Limb (tissue), 2 donors: ENCODE data around the gene ZMYND8.
"Not testable (repeated sequence)": the region's sequence is repeated elsewhere in the genome, so short reads cannot be mapped to it uniquely, and the experiment has no call there.

Experiments used
- DNase-seq, 2 donors: peaks; one replicate each; pipeline ENCODE4 v3.0.0-alpha.2; 2016; ENCODE audit errors: extremely low spot score in 2 of 2

Gene ZMYND8

DNA sequence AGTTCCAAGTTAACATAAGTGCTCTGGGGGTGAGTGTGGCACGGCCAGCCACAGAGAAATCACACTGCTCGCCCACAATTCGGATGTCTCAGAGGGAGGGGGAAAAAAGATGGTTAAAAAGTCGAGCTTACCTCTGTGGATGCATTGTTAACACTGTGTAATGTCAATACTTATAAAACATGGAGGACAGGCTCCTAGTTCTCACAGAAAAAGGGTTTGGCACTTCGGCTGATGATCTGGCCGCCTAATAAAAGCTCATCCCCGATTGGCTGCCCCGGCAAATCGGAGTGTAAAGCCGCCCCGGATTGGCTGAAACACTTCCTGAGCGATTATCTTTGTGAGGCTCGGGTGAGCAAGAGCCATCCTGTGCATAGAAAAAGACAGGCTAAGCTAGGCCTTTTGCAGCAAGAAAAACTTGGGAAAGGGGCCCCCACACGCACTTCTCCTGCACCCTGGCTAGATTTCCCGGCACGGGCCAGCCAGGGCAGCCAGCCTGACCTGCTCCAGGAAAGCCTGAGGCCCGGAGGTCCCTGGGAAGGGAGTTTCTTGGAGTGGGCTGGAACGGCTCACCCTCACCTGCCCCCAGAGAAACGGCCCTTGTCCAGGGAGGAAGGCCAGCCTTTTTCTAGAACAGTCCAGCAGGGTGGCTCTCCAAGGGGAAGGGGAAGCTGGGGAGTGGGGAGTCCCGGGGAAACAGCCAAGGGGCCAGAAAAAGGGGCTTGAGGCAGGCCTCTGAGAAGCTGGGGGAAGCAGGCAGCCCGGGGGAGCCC, at the start of gene ZMYND8:
Gene ZMYND8, minus strand, starts transcription at position 174 of the 770 bp plus-strand sequence. Its CDS starts 29 bp downstream, at position 145.
- peak; percentile 92 to 99 for DNase-seq

DNA sequence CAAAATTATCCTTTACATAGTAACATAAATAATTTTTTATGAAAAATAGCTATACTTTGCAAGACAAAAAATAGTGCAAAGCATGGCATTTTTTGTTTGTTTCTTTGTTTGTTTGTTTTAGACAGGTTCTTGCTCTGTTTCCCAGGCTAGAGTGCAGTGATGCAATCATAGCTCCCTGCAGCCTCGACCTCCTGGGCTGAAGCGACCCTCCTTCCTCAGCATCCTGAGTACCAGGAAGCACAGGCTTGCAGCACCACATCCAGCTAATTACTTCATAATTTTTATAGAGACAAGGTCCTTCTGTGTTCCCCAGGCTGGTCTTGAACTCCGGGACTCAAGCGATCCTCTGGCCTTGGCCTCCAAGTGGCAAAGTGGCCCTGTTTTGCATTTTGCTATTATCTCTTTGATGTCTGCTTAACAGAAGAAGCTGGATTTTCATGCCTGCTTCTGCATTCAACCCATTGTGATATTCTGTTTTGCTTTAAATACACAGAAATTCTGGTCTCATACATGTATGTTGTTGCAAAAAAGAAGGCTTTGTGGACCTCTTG, 49.4 kb upstream of the ZMYND8 start:
- DNase-seq: no peak

DNA sequence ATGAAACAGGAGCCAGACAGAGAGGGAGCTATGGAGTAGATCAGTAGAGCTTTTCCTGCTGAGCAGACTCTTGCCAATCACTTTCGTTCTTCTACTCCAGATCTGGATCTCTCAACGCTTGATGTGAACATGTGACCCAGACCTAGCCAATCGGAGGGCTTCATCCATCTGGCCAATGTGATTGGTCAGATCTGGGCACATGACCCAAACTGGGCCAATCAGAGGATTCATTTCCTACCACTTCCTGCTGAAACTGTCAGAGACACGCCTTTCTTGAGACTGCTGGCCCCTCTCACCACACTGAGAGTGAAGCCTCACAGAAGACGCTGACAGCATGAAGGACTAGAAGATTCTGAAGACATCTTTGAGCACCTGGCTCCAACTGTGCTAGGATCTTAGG, 44.2 kb upstream of the ZMYND8 start:
- DNase-seq: no peak

DNA sequence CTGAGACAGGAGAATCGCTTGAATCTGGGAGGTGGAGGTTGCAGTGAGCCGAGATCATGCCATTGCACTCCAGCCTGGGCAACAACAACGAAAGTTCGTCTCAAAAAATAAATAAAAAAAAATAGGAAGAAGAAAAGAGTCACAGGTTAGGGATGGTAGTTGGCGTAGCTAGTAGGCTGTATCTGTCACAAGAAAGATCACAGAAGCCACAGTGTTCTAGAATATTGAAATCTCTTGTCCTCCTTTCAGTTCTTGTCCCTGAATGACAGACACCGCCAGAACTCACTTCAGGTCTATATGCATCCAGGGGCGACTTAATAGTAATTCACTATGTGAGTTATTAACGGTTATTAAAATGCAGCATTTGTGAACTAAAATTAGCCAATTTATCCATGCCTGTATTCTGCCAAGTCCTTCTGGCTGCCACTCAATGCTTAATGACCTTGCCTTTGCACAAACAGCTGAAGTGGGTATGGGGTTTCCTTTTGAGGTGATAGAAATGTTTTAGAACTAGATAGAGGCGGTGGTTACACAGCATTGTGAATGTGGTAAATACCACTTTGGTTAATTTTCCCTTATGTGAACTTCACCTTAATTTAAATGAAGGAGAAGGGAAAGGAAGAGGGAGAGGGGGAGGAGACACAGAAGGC, 41.3 kb upstream of the ZMYND8 start:
- DNase-seq: no peak

DNA sequence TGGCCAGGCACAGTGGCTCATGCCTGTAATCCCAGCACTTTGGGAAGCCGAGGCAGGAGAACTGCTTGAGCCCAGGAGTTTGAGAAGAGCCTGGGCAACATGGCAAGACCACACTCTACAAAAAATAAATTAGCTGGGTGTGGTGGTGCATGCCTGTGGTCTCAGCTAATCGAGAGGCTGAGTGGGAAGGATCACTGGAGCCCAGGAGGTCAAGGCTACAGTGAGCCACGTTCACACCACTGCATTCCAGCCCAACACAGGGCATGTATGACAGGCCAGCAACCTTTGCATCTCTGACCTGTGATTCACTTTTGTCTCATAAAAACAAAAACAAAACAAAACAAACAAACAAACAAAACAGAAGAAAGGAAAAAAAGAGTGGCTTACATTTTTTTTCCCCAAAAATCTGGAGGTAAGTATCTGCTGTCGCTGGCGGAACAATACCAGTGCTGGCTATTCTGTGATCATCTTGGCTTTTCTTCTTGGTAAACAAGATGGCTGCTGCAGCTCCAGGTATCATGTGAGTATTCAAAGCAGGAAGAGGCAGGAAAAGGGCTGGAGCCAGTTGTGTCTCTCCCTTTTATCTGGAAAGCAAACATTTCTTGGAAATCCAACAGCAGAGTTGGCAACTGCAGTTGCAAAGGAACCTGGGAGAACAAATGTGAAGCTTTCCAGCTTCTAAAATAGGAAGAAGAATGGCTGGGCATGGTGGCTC, 40.4 kb upstream of the ZMYND8 start:
- no peak for DNase-seq

DNA sequence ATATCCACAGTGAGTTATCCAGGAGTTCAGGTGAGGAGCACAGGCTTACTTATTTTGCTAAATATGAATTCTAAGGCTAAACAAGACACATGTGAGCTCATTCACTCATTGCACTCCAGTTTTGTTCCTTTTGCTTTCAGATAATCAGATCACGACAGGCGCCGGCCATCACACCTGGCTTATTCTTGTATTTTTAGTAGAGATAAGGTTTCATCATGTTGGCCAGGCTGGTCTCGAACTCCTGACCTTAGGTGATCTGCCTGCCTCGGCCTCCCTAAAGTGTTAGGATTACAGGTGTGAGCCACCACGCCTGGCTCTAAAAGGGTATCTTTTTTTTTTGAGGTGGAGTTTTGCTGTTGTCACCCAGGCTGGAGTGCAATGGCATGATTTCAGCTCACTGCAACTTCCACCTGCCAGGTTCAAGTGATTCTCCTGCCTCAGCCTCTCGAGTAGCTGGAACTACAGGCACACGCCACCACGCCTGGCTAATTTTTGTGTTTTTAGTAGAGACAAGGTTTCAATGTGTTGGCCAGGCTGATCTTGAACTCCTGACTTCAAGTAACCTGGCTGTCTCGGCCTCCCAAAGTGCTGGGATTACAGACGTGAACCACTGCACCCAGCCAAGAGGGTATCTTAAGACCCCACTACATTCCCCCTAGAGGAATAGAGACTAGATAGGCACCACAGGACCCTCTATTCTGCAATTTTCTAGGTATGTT, 37.5 kb upstream of the ZMYND8 start:
- DNase-seq: not testable (repeated sequence)

DNA sequence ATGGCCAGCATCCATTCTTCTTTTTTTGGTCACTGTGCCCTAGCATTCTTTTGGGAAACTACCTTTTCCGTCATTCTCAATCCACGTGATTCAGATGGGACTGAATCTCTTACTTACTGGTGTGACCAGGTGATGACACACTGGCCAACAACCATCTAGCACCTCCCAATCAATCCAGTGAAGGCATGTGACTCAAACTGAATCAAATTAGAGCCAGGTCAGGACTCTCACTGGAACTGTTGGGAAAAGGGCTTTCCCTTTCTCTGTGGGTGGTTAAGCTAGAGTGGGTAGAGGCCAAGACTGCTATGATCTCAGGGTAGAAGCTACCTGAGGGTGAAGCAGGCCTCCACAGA, 36.2 kb upstream of the ZMYND8 start:
- DNase-seq: no peak

DNA sequence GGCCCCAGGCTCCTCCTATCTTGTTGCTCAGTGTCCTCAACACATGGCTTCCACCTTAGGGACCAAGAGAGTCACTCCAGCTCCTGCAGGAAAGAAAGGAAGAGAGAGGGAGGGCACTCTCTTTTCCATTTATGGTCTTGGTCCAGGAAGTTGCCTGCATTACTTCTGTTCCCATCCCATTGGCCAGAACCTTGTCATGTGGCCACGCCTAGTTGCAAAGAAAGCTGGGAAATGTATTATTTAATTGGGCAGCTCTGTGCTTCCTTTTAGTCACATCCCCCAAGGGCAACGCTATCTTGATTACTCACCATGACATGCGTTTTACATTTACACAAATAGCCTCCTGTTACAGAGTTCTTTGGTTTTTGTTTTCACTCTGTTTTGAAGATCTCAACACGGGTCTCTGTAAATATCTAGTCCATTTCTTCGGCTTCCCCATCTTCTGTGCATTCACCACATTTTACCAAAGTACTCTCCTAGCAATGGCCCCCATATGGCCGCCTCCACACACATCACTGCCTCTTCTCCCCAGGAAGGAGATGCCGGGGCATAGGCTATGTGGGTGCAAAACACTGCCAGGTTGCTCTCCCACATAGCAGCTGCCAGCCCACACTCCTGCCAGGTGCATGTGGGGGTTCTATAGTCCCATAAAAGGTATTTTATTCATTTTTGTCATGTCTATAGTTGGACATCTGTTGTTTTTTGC, 35.7 kb upstream of the ZMYND8 start:
- DNase-seq: no peak

DNA sequence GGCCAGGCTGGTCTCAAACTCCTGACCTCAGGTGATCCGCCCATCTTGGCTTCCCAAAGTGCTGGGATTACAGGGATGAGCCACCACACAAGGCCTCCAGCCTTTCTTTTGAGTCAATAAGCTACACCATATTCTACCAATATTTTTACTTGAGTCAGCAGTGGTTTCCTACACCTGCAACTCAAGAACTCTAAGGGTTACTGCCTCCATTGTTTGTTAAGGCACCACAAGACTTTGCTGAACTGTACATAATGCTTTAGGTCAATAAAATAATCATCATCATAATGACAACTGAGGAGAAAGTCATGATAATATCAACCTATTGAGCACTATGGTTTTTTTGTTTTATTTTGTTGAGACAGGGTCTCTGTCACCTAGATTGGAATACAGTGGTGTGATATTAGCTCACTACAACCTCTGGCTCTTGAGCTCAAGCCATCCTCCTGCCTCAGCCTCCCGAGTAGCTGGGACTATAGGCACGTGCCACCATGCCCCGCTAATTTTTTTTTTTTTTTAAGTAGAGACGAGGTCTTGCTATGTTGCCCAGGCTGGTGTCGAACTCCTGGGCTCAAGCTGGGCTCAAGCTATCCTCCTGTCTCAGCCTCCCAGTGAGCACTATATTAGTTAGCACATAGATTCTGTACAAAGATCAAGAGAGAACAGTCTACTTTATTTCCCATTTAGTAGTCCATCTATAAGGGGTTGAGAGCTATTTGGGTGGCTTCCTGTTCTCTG, 34.9 kb upstream of the ZMYND8 start:
- DNase-seq: no peak

DNA sequence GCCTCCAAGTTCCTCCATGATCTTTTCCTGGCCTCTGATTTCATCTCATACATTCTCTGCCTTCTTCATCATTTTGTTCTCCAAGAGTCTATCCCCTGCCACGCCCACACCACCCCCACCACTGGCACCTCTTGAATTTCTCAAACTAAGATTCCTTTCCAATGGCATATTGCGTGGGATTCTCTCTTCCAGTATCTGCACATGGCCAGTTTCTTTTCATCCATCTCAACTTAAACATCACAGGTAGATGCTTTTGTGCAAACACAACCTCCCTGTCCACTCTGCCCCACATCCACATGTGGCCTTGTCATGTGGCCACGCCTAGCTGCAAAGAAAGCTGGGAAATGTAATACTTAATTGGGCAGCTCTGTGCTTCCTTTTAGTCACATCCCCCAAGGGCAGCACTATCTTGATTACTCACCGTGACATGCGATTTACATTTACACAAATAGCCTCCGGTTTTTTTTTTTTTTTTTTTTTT, 33.4 kb upstream of the ZMYND8 start:
- DNase-seq: no peak

DNA sequence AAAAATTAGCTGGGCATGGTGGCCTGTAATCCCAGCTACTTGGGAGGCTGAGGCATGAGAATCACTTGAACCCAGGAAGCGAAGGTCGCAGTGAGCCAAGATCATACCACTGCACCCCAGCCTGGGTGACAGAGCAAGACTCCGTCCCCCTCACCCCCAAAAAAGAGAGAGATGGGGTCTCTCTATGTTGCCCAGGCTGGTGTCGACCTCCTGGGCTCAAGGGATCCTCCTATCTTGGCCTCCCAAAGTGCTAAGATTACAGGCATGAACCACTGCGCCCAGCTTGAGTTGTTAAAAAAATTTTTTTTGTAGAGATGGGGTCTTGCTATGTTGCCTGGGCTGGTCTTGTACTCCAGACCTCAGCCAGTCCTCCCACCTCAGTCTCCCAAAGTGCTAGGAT, 29.5 kb upstream of the ZMYND8 start:
- DNase-seq: not testable (repeated sequence)

DNA sequence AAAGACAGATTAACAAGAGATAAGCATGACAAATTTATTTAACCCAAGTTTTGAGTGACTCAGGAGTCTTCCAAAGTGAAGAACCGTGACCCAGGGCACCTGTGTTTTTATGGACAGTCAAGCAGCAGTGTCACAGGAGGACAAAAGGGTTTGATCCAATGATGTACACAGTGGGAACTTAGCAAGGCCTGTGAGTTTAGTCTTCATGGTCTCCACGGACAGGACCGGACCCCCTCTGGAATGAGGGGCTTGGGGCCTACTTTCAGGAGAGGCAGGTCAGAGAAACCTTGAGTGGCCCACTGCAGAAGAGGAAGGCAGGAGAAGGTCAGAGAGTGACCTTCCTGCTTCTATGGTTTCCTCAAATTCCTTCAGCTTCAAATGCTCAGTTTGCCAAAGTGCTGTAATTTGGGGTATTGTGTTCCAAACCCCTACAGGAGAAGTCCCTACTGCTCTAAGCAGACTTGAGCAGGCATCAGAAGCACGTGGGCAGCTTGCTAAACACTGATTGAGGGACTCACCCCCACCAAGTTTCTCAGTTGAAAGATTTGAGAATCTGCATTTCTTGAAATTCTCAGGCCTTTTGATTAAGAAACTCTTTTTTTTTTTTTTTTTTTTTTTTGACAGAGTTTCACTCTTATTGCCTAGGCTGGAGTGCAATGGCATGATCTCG, 26.4 kb upstream of the ZMYND8 start:
- DNase-seq: no peak

DNA sequence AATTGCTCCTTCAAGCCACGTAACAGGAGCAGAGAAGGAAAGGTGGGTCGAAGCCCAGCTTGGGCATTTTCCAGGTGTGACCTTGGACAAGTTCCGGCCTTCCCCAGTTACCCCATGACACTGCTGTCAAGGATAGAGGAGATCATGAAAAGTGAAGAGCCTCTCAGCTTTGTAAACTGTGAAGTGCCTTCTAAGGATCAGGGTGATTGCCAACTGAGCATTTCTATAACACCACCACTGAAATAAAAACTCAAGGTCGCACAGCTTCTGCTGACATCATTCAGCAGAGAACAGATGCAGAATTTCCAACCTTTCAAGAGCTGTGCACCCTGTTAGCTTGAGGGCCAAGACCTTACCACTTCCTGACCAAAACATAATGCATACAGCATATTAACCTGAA, 24.0 kb upstream of the ZMYND8 start:
- no peak for DNase-seq

DNA sequence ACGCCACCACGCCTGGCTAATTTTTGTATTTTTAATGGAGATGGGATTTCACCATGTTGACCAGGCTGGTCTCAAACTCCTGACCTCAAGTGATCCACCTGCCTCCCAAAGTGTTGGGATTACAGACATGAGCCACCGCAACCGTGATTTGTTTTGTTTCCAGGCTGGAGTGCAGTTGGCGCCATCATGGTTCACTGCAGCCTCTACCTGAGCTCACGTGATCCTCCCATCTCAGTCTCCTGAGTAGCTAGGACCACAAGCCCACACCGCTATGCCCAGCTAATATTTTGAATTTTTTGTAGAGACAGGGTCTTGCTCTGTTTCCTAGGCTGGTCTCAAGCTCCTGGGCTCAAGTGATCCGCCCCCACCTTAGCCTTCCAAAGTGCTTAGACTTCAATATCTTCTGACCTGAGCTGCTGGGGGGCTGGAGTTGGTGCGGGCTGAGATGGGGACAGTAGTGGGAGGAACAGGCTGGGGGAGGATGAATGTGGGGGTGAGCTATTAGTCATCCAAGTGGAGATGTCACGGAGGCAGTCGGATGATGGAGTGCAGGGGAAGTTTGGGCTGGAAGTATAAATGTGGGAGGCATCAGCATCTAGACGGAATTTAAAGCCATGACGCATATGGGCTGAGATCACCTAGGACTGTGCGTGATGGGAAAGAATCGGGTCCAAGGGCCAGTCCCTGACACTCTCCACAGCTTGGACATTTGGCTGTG, 23.1 kb upstream of the ZMYND8 start:
- DNase-seq: no peak

DNA sequence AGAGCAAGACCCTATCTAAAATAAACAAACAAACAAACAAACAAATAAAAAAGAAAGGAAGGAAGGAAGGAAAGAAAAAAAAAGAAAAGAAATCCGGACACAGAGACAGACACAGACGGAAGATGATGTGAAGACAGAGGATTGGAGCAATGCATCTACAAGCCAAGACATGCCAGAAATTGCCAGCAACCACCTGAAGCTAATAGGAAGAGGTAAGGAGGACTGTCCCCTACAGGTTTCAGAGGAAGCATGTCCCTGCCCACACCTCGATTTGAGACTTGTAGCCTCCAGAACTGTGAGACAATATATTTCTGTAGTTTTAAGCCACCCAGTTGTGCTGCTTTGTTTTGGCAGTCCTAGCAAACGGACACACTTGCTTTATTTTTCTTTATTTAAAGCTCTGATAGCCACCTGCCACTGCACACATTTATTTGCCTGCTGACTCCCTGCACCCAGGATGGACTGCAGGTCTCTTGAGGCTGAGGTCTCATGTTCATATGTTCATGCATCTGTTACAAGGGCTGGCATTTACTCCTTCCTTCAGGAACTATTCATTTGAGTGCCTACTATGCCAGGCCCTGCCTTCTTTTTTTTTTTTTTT, 20.7 kb upstream of the ZMYND8 start:
- no peak for DNase-seq

DNA sequence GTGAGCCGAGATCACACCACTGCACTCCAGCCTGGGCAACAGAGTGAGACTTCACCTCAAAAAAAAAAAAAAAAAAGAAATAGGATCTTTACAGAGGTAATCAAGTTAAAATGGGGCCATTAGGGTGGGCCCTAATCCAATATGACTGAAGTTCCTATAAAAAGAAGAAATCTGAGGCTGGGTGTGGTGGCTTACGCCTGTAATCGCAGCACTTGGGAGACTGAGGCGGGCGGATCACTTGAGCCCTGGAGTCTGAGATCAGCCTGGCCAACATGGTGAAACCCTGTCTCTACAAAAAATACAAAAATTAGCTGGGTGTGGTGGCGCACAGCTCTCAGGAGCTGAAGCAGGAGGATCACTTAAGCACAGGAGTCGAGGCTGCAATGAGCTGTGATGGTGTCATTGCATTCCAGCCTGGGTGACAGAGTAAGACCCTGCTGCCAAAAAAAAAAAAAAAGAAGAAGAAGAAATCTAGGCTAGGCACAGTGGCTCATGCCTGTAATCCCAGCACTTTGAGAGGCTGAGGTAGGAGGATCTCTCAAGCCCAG, 19.7 kb upstream of the ZMYND8 start:
- DNase-seq: not testable (repeated sequence)

DNA sequence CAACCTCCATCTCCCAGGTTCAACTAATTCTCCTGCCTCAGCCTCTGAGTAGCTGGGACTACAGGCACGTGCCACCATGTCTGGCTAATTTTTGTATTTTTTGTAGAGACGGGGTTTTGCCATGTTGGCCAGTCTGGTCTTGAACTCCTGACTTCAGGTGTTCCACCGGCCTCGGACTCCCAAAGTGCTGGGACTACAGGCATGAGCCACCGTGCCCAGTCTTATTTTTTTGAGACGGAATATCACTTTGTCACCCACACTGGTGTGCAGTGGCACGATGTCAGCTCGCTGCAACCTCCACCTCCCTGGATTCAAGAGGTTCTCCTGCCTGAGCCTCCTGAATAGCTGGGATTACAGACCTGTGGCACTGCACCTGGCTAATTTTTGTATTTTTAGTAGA, 17.6 kb upstream of the ZMYND8 start:
- not testable (repeated sequence) for DNase-seq

DNA sequence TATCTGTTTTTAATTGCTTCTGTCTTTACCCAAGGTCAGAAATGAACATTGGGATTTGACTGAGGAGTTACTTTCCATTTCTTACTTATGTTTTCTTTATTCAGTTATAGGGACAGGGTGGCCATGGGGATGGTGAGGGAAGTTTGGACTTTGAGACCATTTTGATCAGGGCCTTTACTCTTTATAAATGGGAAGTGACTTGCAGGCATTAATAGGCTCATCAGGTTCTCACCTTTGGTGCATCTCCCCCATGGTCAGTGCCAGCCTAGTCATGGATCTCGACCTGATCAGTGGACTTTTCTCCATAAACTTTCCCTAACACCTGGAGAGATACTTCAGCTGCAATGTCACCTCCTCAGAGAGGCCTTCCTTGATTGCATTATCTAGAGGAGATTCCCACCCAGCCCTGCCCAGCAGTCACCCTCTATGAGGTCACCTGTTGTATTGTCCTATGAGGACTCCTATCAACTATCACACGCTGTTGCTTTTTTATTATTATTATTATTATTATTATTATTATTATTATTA, 16.8 kb upstream of the ZMYND8 start:
- no peak for DNase-seq
